Measurements from ENCODE around the gene MRPL55. TPM values are rescaled to one million over a fixed set of nuclear protein-coding genes. Genes with fewer than 3 reads are reported as not detected.

The MRPL55 gene
- polyA plus RNA-seq, 1 donor from 2014 or later: 168 TPM

GRCh38 chr1:228148935-228149405, 39.9 kb upstream of the MRPL55 start:
- no peaks in the 10 kb centered on the region for H3F3A ChIP-seq (ENCODE audit: insufficient read depth, low read length, poor library complexity, severe bottlenecking)
- no peak overlapping the region for H2AFZ ChIP-seq (ENCODE audit: low read depth, low read length)
- H3K4me3 ChIP-seq (ENCODE audit: low read length): no peak overlapping the region
- no peak overlapping the region for H3K27ac ChIP-seq (ENCODE audit: low read length)
- H3K36me3 ChIP-seq (ENCODE audit: insufficient read depth, low read length): no peaks in the 10 kb centered on the region
- no peaks in the 10 kb centered on the region for H3K27me3 ChIP-seq (ENCODE audit: insufficient read depth, low read depth, low read length)
- no peak overlapping the region for H3K4me2 ChIP-seq (ENCODE audit: low read length)
- TF ChIP-seq, protein P1, sequence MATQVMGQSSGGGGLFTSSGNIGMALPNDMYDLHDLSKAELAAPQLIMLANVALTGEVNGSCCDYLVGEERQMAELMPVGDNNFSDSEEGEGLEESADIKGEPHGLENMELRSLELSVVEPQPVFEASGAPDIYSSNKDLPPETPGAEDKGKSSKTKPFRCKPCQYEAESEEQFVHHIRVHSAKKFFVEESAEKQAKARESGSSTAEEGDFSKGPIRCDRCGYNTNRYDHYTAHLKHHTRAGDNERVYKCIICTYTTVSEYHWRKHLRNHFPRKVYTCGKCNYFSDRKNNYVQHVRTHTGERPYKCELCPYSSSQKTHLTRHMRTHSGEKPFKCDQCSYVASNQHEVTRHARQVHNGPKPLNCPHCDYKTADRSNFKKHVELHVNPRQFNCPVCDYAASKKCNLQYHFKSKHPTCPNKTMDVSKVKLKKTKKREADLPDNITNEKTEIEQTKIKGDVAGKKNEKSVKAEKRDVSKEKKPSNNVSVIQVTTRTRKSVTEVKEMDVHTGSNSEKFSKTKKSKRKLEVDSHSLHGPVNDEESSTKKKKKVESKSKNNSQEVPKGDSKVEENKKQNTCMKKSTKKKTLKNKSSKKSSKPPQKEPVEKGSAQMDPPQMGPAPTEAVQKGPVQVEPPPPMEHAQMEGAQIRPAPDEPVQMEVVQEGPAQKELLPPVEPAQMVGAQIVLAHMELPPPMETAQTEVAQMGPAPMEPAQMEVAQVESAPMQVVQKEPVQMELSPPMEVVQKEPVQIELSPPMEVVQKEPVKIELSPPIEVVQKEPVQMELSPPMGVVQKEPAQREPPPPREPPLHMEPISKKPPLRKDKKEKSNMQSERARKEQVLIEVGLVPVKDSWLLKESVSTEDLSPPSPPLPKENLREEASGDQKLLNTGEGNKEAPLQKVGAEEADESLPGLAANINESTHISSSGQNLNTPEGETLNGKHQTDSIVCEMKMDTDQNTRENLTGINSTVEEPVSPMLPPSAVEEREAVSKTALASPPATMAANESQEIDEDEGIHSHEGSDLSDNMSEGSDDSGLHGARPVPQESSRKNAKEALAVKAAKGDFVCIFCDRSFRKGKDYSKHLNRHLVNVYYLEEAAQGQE (IDR thresholded peaks at IDR 0.05; ENCODE audit: borderline replicate concordance): no peak
- no peak for TF ChIP-seq POLR2AphosphoS5 (IDR thresholded peaks at IDR 0.05)
- no peak overlapping the region for H3K9ac ChIP-seq (ENCODE audit: low read length)
- no peaks in the 10 kb centered on the region for H3K79me2 ChIP-seq (replicated peaks; ENCODE audit: insufficient read depth, low read length)
- no peaks in the 10 kb centered on the region for H3K9me3 ChIP-seq (ENCODE audit: low read length)
- peaks cover 3% of the 10 kb centered on the region for H4K20me1 ChIP-seq (ENCODE audit: insufficient read depth)
- H3K9me2 ChIP-seq (ENCODE audit: insufficient read depth, low read length): no peaks in the 10 kb centered on the region

GRCh38 chr1:228148196-228148861, 39.2 kb upstream of the MRPL55 start:
- peaks cover 4% of the 10 kb centered on the region for H4K20me1 ChIP-seq (ENCODE audit: insufficient read depth)
- no peak for TF ChIP-seq POLR2AphosphoS5 (IDR thresholded peaks at IDR 0.05)
- TF ChIP-seq EZH2 (IDR thresholded peaks at IDR 0.05; ENCODE audit: borderline replicate concordance, insufficient read depth, low read length, poor library complexity, severe bottlenecking): no peak
- TF ChIP-seq EP300 (conservative IDR thresholded peaks at IDR 0.05; ENCODE audit: poor library complexity, severe bottlenecking): no peak
- no peak for TF ChIP-seq MXI1 (conservative IDR thresholded peaks at IDR 0.05; ENCODE audit: poor library complexity, severe bottlenecking)
- no peak for TF ChIP-seq RAD21 (conservative IDR thresholded peaks at IDR 0.05)
- TF ChIP-seq, protein P2, sequence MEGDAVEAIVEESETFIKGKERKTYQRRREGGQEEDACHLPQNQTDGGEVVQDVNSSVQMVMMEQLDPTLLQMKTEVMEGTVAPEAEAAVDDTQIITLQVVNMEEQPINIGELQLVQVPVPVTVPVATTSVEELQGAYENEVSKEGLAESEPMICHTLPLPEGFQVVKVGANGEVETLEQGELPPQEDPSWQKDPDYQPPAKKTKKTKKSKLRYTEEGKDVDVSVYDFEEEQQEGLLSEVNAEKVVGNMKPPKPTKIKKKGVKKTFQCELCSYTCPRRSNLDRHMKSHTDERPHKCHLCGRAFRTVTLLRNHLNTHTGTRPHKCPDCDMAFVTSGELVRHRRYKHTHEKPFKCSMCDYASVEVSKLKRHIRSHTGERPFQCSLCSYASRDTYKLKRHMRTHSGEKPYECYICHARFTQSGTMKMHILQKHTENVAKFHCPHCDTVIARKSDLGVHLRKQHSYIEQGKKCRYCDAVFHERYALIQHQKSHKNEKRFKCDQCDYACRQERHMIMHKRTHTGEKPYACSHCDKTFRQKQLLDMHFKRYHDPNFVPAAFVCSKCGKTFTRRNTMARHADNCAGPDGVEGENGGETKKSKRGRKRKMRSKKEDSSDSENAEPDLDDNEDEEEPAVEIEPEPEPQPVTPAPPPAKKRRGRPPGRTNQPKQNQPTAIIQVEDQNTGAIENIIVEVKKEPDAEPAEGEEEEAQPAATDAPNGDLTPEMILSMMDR (IDR thresholded peaks at IDR 0.05; ENCODE audit: poor library complexity, severe bottlenecking): no peak
- TF ChIP-seq, protein P1 (IDR thresholded peaks at IDR 0.05; ENCODE audit: borderline replicate concordance): no peak
- no peak for TF ChIP-seq SMC3 (conservative IDR thresholded peaks at IDR 0.05; ENCODE audit: poor library complexity)
- no peak for TF ChIP-seq TAF1 (IDR thresholded peaks at IDR 0.05; ENCODE audit: low read depth)
- H3K79me2 ChIP-seq (replicated peaks; ENCODE audit: insufficient read depth, low read length): peaks cover 2% of the 10 kb centered on the region
- H3K9me3 ChIP-seq (ENCODE audit: low read length): no peaks in the 10 kb centered on the region
- no peak overlapping the region for H3K9ac ChIP-seq (ENCODE audit: low read length)
- H3K36me3 ChIP-seq (ENCODE audit: insufficient read depth, low read length): no peaks in the 10 kb centered on the region
- no peak overlapping the region for H3K4me3 ChIP-seq (ENCODE audit: low read length)
- H3K27ac ChIP-seq (ENCODE audit: low read length): no peak overlapping the region
- H3K4me2 ChIP-seq (ENCODE audit: low read length): no peak overlapping the region
- no peaks in the 10 kb centered on the region for H3F3A ChIP-seq (ENCODE audit: insufficient read depth, low read length, poor library complexity, severe bottlenecking)
- no peaks in the 10 kb centered on the region for H3K9me2 ChIP-seq (ENCODE audit: insufficient read depth, low read length)
- no peak overlapping the region for H2AFZ ChIP-seq (ENCODE audit: low read depth, low read length)
- H3K27me3 ChIP-seq (ENCODE audit: insufficient read depth, low read depth, low read length): no peaks in the 10 kb centered on the region
